ENCODE measurements around the gene TMEM94.
A peak's percentile ranks its signal among the peaks of the same experiment; 100 is the strongest.

Gene TMEM94

DNA sequence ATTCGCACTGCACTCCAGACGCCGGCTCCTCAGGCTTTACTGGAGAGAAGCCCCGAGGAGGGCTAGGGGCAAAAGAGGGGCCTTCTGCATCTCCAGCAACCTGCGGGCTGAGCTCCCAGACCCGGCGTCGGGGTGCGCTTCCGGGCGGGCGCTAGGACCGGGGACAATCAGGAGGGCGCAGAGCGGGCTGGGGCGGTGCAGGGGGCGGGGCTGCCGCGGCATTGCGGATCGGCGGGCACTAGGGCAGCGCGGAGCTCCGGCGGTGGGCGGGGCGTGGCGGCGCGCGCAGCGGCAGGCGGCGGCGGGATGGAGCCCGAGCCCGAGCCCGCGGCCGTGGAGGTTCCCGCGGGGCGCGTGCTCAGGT is 59.8 kb downstream of the TMEM94 start, which contains the start of gene TSEN54 (continued):
- TF ChIP-seq ZNF561 (tag by site-specific recombination; IDR thresholded peaks at IDR 0.05; ENCODE audit: borderline replicate concordance) (peak; percentile 93; the same call in 1 of the 2 replicates), ZBTB17 (tag by site-specific recombination; IDR thresholded peaks at IDR 0.05) (peak; percentile 45), SP7 (tag by site-specific recombination; IDR thresholded peaks at IDR 0.05) (peak; percentile 13; the same call in 1 of the 2 replicates), ZNF654 (tag by site-specific recombination; IDR thresholded peaks at IDR 0.05; ENCODE audit: low read depth) (no peak), ZNF2 (tag by site-specific recombination; IDR thresholded peaks at IDR 0.05) (0 out of 2 replicates have a peak, but pooled peaks have one; percentile 14), ZNF48 (tag by site-specific recombination; IDR thresholded peaks at IDR 0.05) (no peak), ZNF791 (tag by site-specific recombination; IDR thresholded peaks at IDR 0.05) (no peak), SETDB1 (IDR thresholded peaks at IDR 0.05; ENCODE audit: insufficient read length, low read length) (no peak)

DNA sequence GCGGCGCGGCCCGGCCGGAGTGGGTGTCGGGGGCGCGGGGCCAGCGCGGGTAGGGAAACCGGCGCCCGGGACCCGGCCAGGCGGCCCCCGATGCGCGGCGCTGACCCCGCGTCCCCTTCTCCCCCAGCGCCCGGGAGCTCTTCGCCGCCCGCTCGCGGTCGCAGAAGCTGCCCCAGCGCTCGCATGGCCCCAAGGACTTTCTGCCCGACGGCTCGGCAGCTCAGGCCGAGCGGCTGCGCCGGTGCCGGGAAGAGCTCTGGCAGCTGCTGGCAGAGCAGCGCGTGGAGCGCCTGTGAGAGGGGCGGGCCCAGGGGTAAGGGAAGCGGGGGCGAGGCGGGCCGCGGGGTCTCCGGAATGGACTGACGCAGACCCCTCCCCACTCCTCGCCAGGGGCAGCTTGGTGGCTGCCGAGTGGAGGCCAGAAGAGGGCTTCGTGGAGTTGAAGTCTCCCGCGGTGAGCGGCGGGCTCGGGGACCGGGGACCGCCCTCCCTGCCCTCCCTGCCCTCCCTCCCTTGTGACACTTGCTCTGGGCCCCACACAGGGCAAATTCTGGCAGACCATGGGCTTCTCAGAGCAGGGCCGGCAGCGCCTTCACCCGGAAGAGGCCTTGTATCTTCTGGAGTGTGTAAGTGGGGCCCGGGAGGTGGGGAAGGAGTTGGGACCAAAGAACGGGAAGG is 60.3 kb downstream of the TMEM94 start:
- Histone ChIP-seq H3K36me3 (ENCODE audit: control insufficient read depth in 2 of 2, insufficient read depth in 1 of 2, low read length in 2 of 2) (peaks cover 22 to 53% of the 10 kb centered on the region in 2 experiments; a peak in 2 of 3 replicates), H3K4me1 (ENCODE audit: control insufficient read depth, insufficient read depth, low read length) (no peaks in the 10 kb centered on the region), H3K9me3 (ENCODE audit: control insufficient read depth, insufficient read depth, low read depth, low read length) (no peaks in the 10 kb centered on the region), H3K4me3 (ENCODE audit: low read depth, low read length) (peak overlapping the region; percentile 87), H3K27ac (ENCODE audit: extremely low read depth, low read depth, low read length) (peak overlapping the region; percentile 71; the same call in 1 of the 2 replicates)
- ChIA-PET CTCF (interaction anchor here (0.6 to 3.3 kb wide), 34 partner anchors 8 to 276 kb away, joined by 3 to 20 read pairs (median 4); partner anchors contain the start of genes LLGL2, MIF4GD, SMIM5 and TMEM94), POLR2A (interaction anchor here (0.6 to 1.7 kb wide), 18 partner anchors 8 to 644 kb away, joined by 3 to 35 read pairs (median 4); partner anchors contain the start of genes FDXR, GGA3, LLGL2 and MRPS7)
- TF ChIP-seq, protein P1, sequence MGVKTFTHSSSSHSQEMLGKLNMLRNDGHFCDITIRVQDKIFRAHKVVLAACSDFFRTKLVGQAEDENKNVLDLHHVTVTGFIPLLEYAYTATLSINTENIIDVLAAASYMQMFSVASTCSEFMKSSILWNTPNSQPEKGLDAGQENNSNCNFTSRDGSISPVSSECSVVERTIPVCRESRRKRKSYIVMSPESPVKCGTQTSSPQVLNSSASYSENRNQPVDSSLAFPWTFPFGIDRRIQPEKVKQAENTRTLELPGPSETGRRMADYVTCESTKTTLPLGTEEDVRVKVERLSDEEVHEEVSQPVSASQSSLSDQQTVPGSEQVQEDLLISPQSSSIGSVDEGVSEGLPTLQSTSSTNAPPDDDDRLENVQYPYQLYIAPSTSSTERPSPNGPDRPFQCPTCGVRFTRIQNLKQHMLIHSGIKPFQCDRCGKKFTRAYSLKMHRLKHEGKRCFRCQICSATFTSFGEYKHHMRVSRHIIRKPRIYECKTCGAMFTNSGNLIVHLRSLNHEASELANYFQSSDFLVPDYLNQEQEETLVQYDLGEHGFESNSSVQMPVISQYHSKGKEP (tag by site-specific recombination; IDR thresholded peaks at IDR 0.05): no peak
- no peak for TF ChIP-seq ZSCAN16 (tag by site-specific recombination; IDR thresholded peaks at IDR 0.05)
- TF ChIP-seq SCRT2 (tag by site-specific recombination; IDR thresholded peaks at IDR 0.05): no peak
- TF ChIP-seq BCL6B (tag by site-specific recombination; IDR thresholded peaks at IDR 0.05): no peak
- peak; percentile 81 for TF ChIP-seq ZBTB48 (tag by site-specific recombination; IDR thresholded peaks at IDR 0.05)
- peak; percentile 41; the same call in 1 of the 2 replicates for TF ChIP-seq ZXDB (tag by site-specific recombination; IDR thresholded peaks at IDR 0.05)
- no peak for TF ChIP-seq ZNF362 (tag by site-specific recombination; IDR thresholded peaks at IDR 0.05)
- no peak for TF ChIP-seq ZNF133 (tag by site-specific recombination; IDR thresholded peaks at IDR 0.05)
- TF ChIP-seq KLF1 (tag by site-specific recombination; IDR thresholded peaks at IDR 0.05): 0 out of 2 replicates have a peak, but pooled peaks have one; percentile 19
- no peak for TF ChIP-seq ZNF423 (tag by site-specific recombination; IDR thresholded peaks at IDR 0.05)
- TF ChIP-seq ZNF280C (tag by site-specific recombination; IDR thresholded peaks at IDR 0.05): no peak
- TF ChIP-seq, protein P2, sequence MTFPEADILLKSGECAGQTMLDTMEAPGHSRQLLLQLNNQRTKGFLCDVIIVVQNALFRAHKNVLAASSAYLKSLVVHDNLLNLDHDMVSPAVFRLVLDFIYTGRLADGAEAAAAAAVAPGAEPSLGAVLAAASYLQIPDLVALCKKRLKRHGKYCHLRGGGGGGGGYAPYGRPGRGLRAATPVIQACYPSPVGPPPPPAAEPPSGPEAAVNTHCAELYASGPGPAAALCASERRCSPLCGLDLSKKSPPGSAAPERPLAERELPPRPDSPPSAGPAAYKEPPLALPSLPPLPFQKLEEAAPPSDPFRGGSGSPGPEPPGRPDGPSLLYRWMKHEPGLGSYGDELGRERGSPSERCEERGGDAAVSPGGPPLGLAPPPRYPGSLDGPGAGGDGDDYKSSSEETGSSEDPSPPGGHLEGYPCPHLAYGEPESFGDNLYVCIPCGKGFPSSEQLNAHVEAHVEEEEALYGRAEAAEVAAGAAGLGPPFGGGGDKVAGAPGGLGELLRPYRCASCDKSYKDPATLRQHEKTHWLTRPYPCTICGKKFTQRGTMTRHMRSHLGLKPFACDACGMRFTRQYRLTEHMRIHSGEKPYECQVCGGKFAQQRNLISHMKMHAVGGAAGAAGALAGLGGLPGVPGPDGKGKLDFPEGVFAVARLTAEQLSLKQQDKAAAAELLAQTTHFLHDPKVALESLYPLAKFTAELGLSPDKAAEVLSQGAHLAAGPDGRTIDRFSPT (tag by site-specific recombination; IDR thresholded peaks at IDR 0.05): 0 out of 2 replicates have a peak, but pooled peaks have one; percentile 14
- no peak for TF ChIP-seq ZNF473 (tag by site-specific recombination; IDR thresholded peaks at IDR 0.05)
- TF ChIP-seq PRDM1 (tag by site-specific recombination; IDR thresholded peaks at IDR 0.05): no peak
- TF ChIP-seq ZNF449 (tag by site-specific recombination; IDR thresholded peaks at IDR 0.05): no peak
- TF ChIP-seq ZNF175 (tag by site-specific recombination; IDR thresholded peaks at IDR 0.05): no peak
- TF ChIP-seq ZBTB20 (tag by site-specific recombination; IDR thresholded peaks at IDR 0.05): peak; percentile 88
- TF ChIP-seq ZNF561 (tag by site-specific recombination; IDR thresholded peaks at IDR 0.05; ENCODE audit: borderline replicate concordance): no peak
- no peak for TF ChIP-seq ZNF202 (tag by site-specific recombination; IDR thresholded peaks at IDR 0.05; ENCODE audit: borderline replicate concordance)
- peak; percentile 10; the same call in 1 of the 2 replicates for TF ChIP-seq ZBTB17 (tag by site-specific recombination; IDR thresholded peaks at IDR 0.05)
